H1 (cell line): ENCODE results near the gene GBP7. TPM values are rescaled to one million over a fixed set of nuclear protein-coding genes. Genes with fewer than 3 reads are reported as not detected.

ENCODE experiments used
- CTCF ChIA-PET: fragments of 300-600 bp; sonication (Branson Sonifier 250); formaldehyde crosslinking; loops from one replicate; lab custom pipeline; 2021; ENCODE audit not compliant: partially characterized antibody; lab: Charles Lee
- POLR2A ChIA-PET: fragments of 300-600 bp; sonication (Branson Sonifier 250); formaldehyde crosslinking; loops from one replicate; lab custom pipeline; 2021; ENCODE audit warnings: inconsistent platforms; ENCODE audit not compliant: partially characterized antibody; lab: Charles Lee
- DNase-seq, 2 experiments: peaks; one replicate each; pipeline versions ENCODE4 v3.0.0 to v3.0.0-alpha.2; 2010 to 2022; ENCODE audit warnings: low spot score in 2 of 2, low read depth in 1 of 2, mixed read lengths in 1 of 2
- FAIRE-seq: peaks from 2 replicates; lab custom pipeline; 2011; peaks lifted over from hg19 to GRCh38; lab: Jason Lieb, UNC
- H2AFZ ChIP-seq: 2 replicates; pipeline ENCODE4 v1.8.1; 2012; ENCODE audit warnings: low read length, inconsistent platforms
- H2AK5ac ChIP-seq: 2 replicates; pipeline ENCODE4 v1.6.1; 2013; ENCODE audit warnings: low read depth, low read length
- H2BK120ac ChIP-seq: replicated peaks from 2 replicates; pipeline ENCODE3; 2013; ENCODE audit warnings: low read depth, low read length, inconsistent platforms
- H2BK12ac ChIP-seq: 2 replicates; pipeline ENCODE4 v1.6.1; 2013; ENCODE audit warnings: low read depth, low read length
- H2BK15ac ChIP-seq: 2 replicates; pipeline ENCODE4 v1.6.1; 2013; ENCODE audit warnings: low read length
- H2BK20ac ChIP-seq: 2 replicates; pipeline ENCODE4 v1.6.1; 2013; ENCODE audit warnings: low read length
- H2BK5ac ChIP-seq: 2 replicates; pipeline ENCODE4 v1.6.1; 2013; ENCODE audit warnings: low read depth, low read length
- H3K14ac ChIP-seq: 2 replicates; pipeline ENCODE4 v1.6.1; 2013; ENCODE audit warnings: inconsistent platforms; ENCODE audit not compliant: insufficient read length
- H3K18ac ChIP-seq: 2 replicates; pipeline ENCODE4 v1.6.1; 2013; ENCODE audit warnings: low read length; ENCODE audit errors: extremely low read depth
- H3K23ac ChIP-seq: 2 replicates; pipeline ENCODE4 v1.6.1; 2013; ENCODE audit warnings: inconsistent platforms; ENCODE audit not compliant: insufficient read length
- H3K23me2 ChIP-seq: 2 replicates; pipeline ENCODE4 v1.6.1; 2013; ENCODE audit warnings: low read depth, low read length
- H3K27ac ChIP-seq: 2 replicates; pipeline ENCODE4 v1.6.1; 2011; ENCODE audit warnings: low read depth, low read length, inconsistent platforms
- H3K27me3 ChIP-seq, 4 experiments: replicated peaks in 1 of 4; 1 replicate in 1 of 4; 2 replicates in 3 of 4; pipeline versions ENCODE4 v1.6.1 to v1.8.1; 2011 to 2013; ENCODE audit warnings: low read length in 3 of 4, mild to moderate bottlenecking in 3 of 4, inconsistent platforms in 2 of 4, mixed read lengths in 2 of 4, moderate library complexity in 1 of 4; ENCODE audit not compliant: control insufficient read depth in 3 of 4, insufficient read depth in 3 of 4; ENCODE audit errors: extremely low read depth in 1 of 4
- H3K36me3 ChIP-seq, 4 experiments: 2 replicates each; pipeline versions ENCODE4 v1.6.1 to v1.8.1; 2011 to 2013; ENCODE audit warnings: mild to moderate bottlenecking in 4 of 4, low read length in 3 of 4, moderate library complexity in 2 of 4, control low read depth in 1 of 4, inconsistent platforms in 1 of 4; ENCODE audit not compliant: insufficient read depth in 4 of 4, control insufficient read depth in 2 of 4
- H3K4ac ChIP-seq: replicated peaks from 2 replicates; pipeline ENCODE3; 2013; ENCODE audit warnings: low read length, low read depth, mixed read lengths, inconsistent platforms; ENCODE audit not compliant: insufficient read length
- H3K4me1 ChIP-seq, 4 experiments: replicated peaks in 1 of 4; 1 replicate in 1 of 4; 2 replicates in 3 of 4; pipeline versions ENCODE4 v1.6.1 to v1.8.1; 2011 to 2013; ENCODE audit warnings: low read length in 3 of 4, inconsistent platforms in 2 of 4, mixed read lengths in 1 of 4; ENCODE audit not compliant: insufficient read depth in 4 of 4, control insufficient read depth in 3 of 4
- H3K4me2 ChIP-seq, 2 experiments: 2 replicates each; pipeline versions ENCODE4 v1.6.1 to v1.8.1; 2011 to 2013; ENCODE audit warnings: low read depth in 2 of 2, low read length in 2 of 2, control low read depth in 1 of 2, inconsistent platforms in 1 of 2, mild to moderate bottlenecking in 1 of 2; ENCODE audit not compliant: insufficient read depth in 1 of 2
- H3K4me3 ChIP-seq, 4 experiments: fragments of 200-600, 300-600 bp in 1 of 4; sonication (generic), shearing (Covaris generic), sonication (Bioruptor Twin) in 1 of 4; 2 replicates each; pipeline versions ENCODE4 v1.5.1 to v1.8.1; 2011 to 2016; ENCODE audit warnings: low read length in 4 of 4, low read depth in 3 of 4, control low read depth in 2 of 4, inconsistent platforms in 2 of 4, mild to moderate bottlenecking in 2 of 4, mixed read lengths in 1 of 4, moderate library complexity in 1 of 4; ENCODE audit not compliant: insufficient read depth in 2 of 4; ENCODE audit errors: extremely low read depth in 1 of 4
- H3K56ac ChIP-seq: replicated peaks from 2 replicates; pipeline ENCODE3; 2013; ENCODE audit warnings: low read depth, mild to moderate bottlenecking, mixed read lengths, low read length, inconsistent platforms; ENCODE audit not compliant: insufficient read length
- H3K79me1 ChIP-seq: 2 replicates; pipeline ENCODE4 v1.6.1; 2013; ENCODE audit warnings: low read depth, low read length, control low read depth
- H3K79me2 ChIP-seq, 2 experiments: 2 replicates each; pipeline versions ENCODE4 v1.6.1 to v1.8.1; 2012 to 2013; ENCODE audit warnings: low read length in 2 of 2, mild to moderate bottlenecking in 2 of 2, inconsistent platforms in 1 of 2; ENCODE audit not compliant: insufficient read depth in 2 of 2, control insufficient read depth in 1 of 2
- H3K9ac ChIP-seq, 4 experiments: replicated peaks in 1 of 4; 1 replicate in 1 of 4; 2 replicates in 3 of 4; pipeline versions ENCODE4 v1.6.1 to v1.8.1; 2011 to 2013; ENCODE audit warnings: low read depth in 3 of 4, low read length in 3 of 4, control low read depth in 2 of 4, mild to moderate bottlenecking in 2 of 4, moderate library complexity in 2 of 4, inconsistent platforms in 1 of 4; ENCODE audit errors: extremely low read depth in 1 of 4
- H3K9me3 ChIP-seq, 2 experiments: 2 replicates each; pipeline versions ENCODE4 v1.6.1 to v1.8.1; 2012 to 2013; ENCODE audit warnings: mild to moderate bottlenecking in 2 of 2, moderate library complexity in 2 of 2, control low read depth in 1 of 2, inconsistent platforms in 1 of 2, low read depth in 1 of 2, low read length in 1 of 2, mixed read lengths in 1 of 2; ENCODE audit not compliant: insufficient read depth in 2 of 2
- H4K20me1 ChIP-seq, 2 experiments: replicated peaks in 1 of 2; 2 replicates each; pipeline versions ENCODE3 to v1.8.1; 2011 to 2013; ENCODE audit warnings: inconsistent platforms in 2 of 2, low read length in 2 of 2, mild to moderate bottlenecking in 1 of 2; ENCODE audit not compliant: insufficient read depth in 2 of 2, control insufficient read depth in 1 of 2
- H4K5ac ChIP-seq: 2 replicates; pipeline ENCODE4 v1.6.1; 2013; ENCODE audit warnings: low read length, low read depth, mixed read lengths, inconsistent platforms; ENCODE audit not compliant: insufficient read length
- H4K8ac ChIP-seq: 2 replicates; pipeline ENCODE4 v1.8.0; 2013; ENCODE audit warnings: mild to moderate bottlenecking, moderate library complexity, low read length, inconsistent platforms; ENCODE audit not compliant: insufficient read depth; ENCODE audit errors: extremely low read depth
- H4K91ac ChIP-seq: replicated peaks from 2 replicates; pipeline ENCODE3; 2013; ENCODE audit warnings: low read length, mixed read lengths, inconsistent platforms; ENCODE audit not compliant: insufficient read length
- BCL11A ChIP-seq, 2 experiments: IDR thresholded peaks; one replicate each; pipeline ENCODE4 v1.6.1; 2011; ENCODE audit warnings: low read depth in 2 of 2, low read length in 2 of 2, mild to moderate bottlenecking in 2 of 2
- CTBP2 ChIP-seq: IDR thresholded peaks from 2 replicates; pipeline ENCODE4 v1.7.0; 2011; ENCODE audit warnings: borderline replicate concordance, mild to moderate bottlenecking, moderate library complexity, mixed read lengths, low read length; ENCODE audit not compliant: insufficient read depth, insufficient read length
- CTCF ChIP-seq, 3 experiments: IDR thresholded peaks; 1 replicate in 2 of 3; 2 replicates in 1 of 3; pipeline versions ENCODE4 v1.5.1 to v1.6.1; 2011; ENCODE audit warnings: low read length in 3 of 3, mild to moderate bottlenecking in 3 of 3, inconsistent platforms in 2 of 3, low read depth in 1 of 3, moderate library complexity in 1 of 3; ENCODE audit not compliant: insufficient read depth in 1 of 3; ENCODE audit errors: control extremely low read depth in 1 of 3
- EP300 ChIP-seq, 2 experiments: IDR thresholded peaks; 1 replicate in 1 of 2; 2 replicates in 1 of 2; pipeline ENCODE4 v1.6.1; 2011 to 2012; ENCODE audit warnings: low read depth in 2 of 2, low read length in 2 of 2, mild to moderate bottlenecking in 2 of 2, borderline replicate concordance in 1 of 2, inconsistent platforms in 1 of 2, moderate library complexity in 1 of 2
- GABPA ChIP-seq: IDR thresholded peaks from 2 replicates; pipeline ENCODE4 v1.6.1; 2011; ENCODE audit warnings: mild to moderate bottlenecking, low read length, moderate library complexity, borderline replicate concordance; ENCODE audit not compliant: insufficient read depth
- HDAC2 ChIP-seq, 2 experiments: fragments of 300-600 bp in 1 of 2; sonication (generic) in 1 of 2; IDR thresholded peaks; 2 replicates each; pipeline ENCODE4 v1.6.1; 2011 to 2012; ENCODE audit warnings: low read depth in 2 of 2, low read length in 2 of 2, mild to moderate bottlenecking in 2 of 2, moderate library complexity in 2 of 2, borderline replicate concordance in 1 of 2, inconsistent platforms in 1 of 2
- NRF1 ChIP-seq: IDR thresholded peaks from 2 replicates; pipeline ENCODE4 v1.6.1; 2011; ENCODE audit warnings: mild to moderate bottlenecking, low read depth, low read length, improper control_type of control experiment
- POLR2AphosphoS5 ChIP-seq: IDR thresholded peaks from 2 replicates; pipeline ENCODE4 v1.6.1; 2011; ENCODE audit warnings: low read depth, low read length
- SP1 ChIP-seq: IDR thresholded peaks from 2 replicates; pipeline ENCODE4 v1.6.1; 2011; ENCODE audit warnings: low read depth, low read length
- SRF ChIP-seq: IDR thresholded peaks from 2 replicates; pipeline ENCODE4 v1.6.1; 2011; ENCODE audit warnings: mild to moderate bottlenecking, low read depth, low read length, moderate library complexity
- YY1 ChIP-seq: IDR thresholded peaks from 2 replicates; pipeline ENCODE4 v1.6.1; 2011; ENCODE audit warnings: low read depth, mild to moderate bottlenecking, low read length
- WGBS, 2 experiments: shearing (Covaris generic) in 1 of 2; methylation state at CpG; one replicate each; pipeline versions ENCODE4 v1.1.6 to v1.1.7; 2013 to 2015; ENCODE audit warnings: low lambda C conversion rate in 2 of 2, mixed read lengths in 2 of 2, inconsistent platforms in 1 of 2, low coverage in 1 of 2, missing lambda C conversion rate in 1 of 2; ENCODE audit not compliant: insufficient replicate concordance in 2 of 2, insufficient coverage in 1 of 2, insufficient read length in 1 of 2; ENCODE audit errors: extremely low coverage in 1 of 2, missing lambda C conversion rate in 1 of 2; 5-methylcytosine and 5-hydroxymethylcytosine counted together
- polyA plus RNA-seq, 7 experiments: library from polyadenylated mRNA; depleted of rRNA in 3 of 7; stranded (reverse) in 5 of 7; unstranded in 2 of 7; fragments of >200 nt in 5 of 7; fragments of 200-250 nt in 2 of 7; gene quantifications; 1 replicate in 5 of 7; 2 replicates in 1 of 7; 4 replicates in 1 of 7; pipeline versions ENCODE4 v1.2.1 to v1.2.3, GENCODE V29; 2011 to 2013; ENCODE audit warnings: missing spikeins in 2 of 7, mixed read lengths in 2 of 7
- total RNA-seq: library from RNA; stranded (reverse); fragmentation: NEBNext Ultra II Directional; extraction: Animal tissue kit (Norgen Biotek cat#: 25700); gene quantifications from 2 replicates; pipeline ENCODE4 v1.2.1, GENCODE V29; 2021

GBP7 gene
- total and polyA plus RNA-seq, 2 of the 8 experiments (the other 6 are each of a cell fraction or from before 2014, with no cell fraction given) = not detected

- no peak overlapping the region for H3K4me2 ChIP-seq
- H2BK120ac ChIP-seq = no peak overlapping the region
- no peaks in the 10 kb centered on the region for H3K23me2 ChIP-seq
- POLR2A ChIA-PET = no interaction called here
- peaks cover 14 to 16% of the 10 kb centered on the region in 2 experiments for H3K9me3 ChIP-seq
- H3K18ac ChIP-seq = no peak overlapping the region
- H4K8ac ChIP-seq = no peak overlapping the region
- no peak overlapping the region for H3K27ac ChIP-seq
- no peak overlapping the region for H4K5ac ChIP-seq
- H2BK5ac ChIP-seq = no peak overlapping the region
- H3K4ac ChIP-seq = no peak overlapping the region
- DNase-seq = no peak
- no peak overlapping the region for H2BK12ac ChIP-seq
- no peaks in the 10 kb centered on the region for H3K4me1 ChIP-seq
- H3K9ac ChIP-seq = no peak overlapping the region
- no peak for FAIRE-seq
- no peaks in the 10 kb centered on the region for H3K36me3 ChIP-seq
- no peaks in the 10 kb centered on the region for H4K20me1 ChIP-seq
- no peak overlapping the region for H4K91ac ChIP-seq
- H3K56ac ChIP-seq = no peak overlapping the region
- H2AFZ ChIP-seq = no peak overlapping the region
- no peaks in the 10 kb centered on the region for H3K79me1 ChIP-seq
- H2BK20ac ChIP-seq = no peak overlapping the region
- H3K23ac ChIP-seq = no peak overlapping the region
- CTCF ChIA-PET = no interaction called here
- H3K4me3 ChIP-seq = no peak overlapping the region
- no peak overlapping the region for H2BK15ac ChIP-seq
- WGBS, 2 experiments = 100% methylated on average over 1 of the region's 1 CpG; no CpG with 5 or more reads in 1 of the 2 experiments
- H3K79me2 ChIP-seq = no peaks in the 10 kb centered on the region
- H3K14ac ChIP-seq = no peak overlapping the region
- H3K27me3 ChIP-seq = no peaks in the 10 kb centered on the region
- no peak overlapping the region for H2AK5ac ChIP-seq
- TF ChIP-seq GABPA = no peak
- TF ChIP-seq SRF = no peak
- TF ChIP-seq SP1 = no peak
- TF ChIP-seq HDAC2 (IDR thresholded peaks at IDR 0.05; ENCODE audit: borderline replicate concordance in 1 of 2, low read depth in 2 of 2, low read length in 2 of 2) = no peak
- no peak for TF ChIP-seq CTCF (IDR thresholded peaks at IDR 0.05; ENCODE audit: control extremely low read depth in 1 of 3, insufficient read depth in 1 of 3, low read depth in 1 of 3, low read length in 3 of 3)
- TF ChIP-seq YY1 = no peak
- TF ChIP-seq NRF1 = no peak
- TF ChIP-seq POLR2AphosphoS5 = no peak
- TF ChIP-seq BCL11A (IDR thresholded peaks at IDR 0.05; ENCODE audit: low read depth in 2 of 2, low read length in 2 of 2) = no peak
- TF ChIP-seq EP300 (IDR thresholded peaks at IDR 0.05; ENCODE audit: borderline replicate concordance in 1 of 2, low read depth in 2 of 2, low read length in 2 of 2) = no peak
- TF ChIP-seq CTBP2 = no peak
Measured at GRCh38 chr1:89203166-89203565, 27.4 kb upstream of the GBP7 start.
